Testis (tissue), 3 donors: ENCODE results near the gene LAMTOR4. TPM values are rescaled to one million over a fixed set of nuclear protein-coding genes. Genes with fewer than 3 reads are reported as not detected.
"Not testable (repeated sequence)": the region's sequence is repeated elsewhere in the genome, so short reads cannot be mapped to it uniquely, and the experiment has no call there.

Source experiments
- DNase-seq: peaks from one replicate; pipeline ENCODE4 v3.0.0-alpha.2; 2019
- H3K27ac ChIP-seq, 2 donors: fragments of 200-600 bp; sonication (generic); one replicate each; pipeline ENCODE4 v1.5.1; 2019
- H3K27me3 ChIP-seq: fragments of 200-600 bp; sonication (generic); one replicate; pipeline ENCODE4 v1.5.1; 2019
- H3K36me3 ChIP-seq: fragments of 200-600 bp; sonication (generic); one replicate; pipeline ENCODE4 v1.5.1; 2017; ENCODE audit warnings: low read depth; ENCODE audit errors: missing control alignments
- H3K4me1 ChIP-seq: fragments of 200-600 bp; sonication (generic); one replicate; pipeline ENCODE4 v1.5.1; 2019
- H3K4me3 ChIP-seq, 2 donors: fragments of 200-600 bp; sonication (generic); one replicate each; pipeline ENCODE4 v1.5.1; 2017 to 2019
- H3K9me3 ChIP-seq: fragments of 200-600 bp; sonication (generic); one replicate; pipeline ENCODE4 v1.5.1; 2017
- POLR2A ChIP-seq: fragments of 450-650 bp; IDR thresholded peaks from one replicate; pipeline ENCODE4 v1.6.1; 2017; ENCODE audit warnings: antibody characterized with exemption, mild to moderate bottlenecking, moderate library complexity
- WGBS, 2 donors: methylation state at CpG; one replicate each; pipeline ENCODE4 v1.1.5; 2018; 5-methylcytosine and 5-hydroxymethylcytosine counted together
- intact Hi-C: fragments of 100-400 bp; cut with DNase I; formaldehyde crosslinking; loops from one replicate; pipeline ENCODE4 v1.15.1; 2023; ENCODE audit warnings: low total_unique reads
- polyA plus RNA-seq: library from polyadenylated mRNA; stranded (reverse); fragments of 350-450 nt; fragmentation: Illumina TruSeq; extraction: RNeasy Lipid Tissue Mini Kit (QIAGEN cat#74804); gene quantifications from one replicate; pipeline ENCODE4 v1.2.3, GENCODE V29; 2014; ENCODE audit warnings: low read depth, low replicate concordance; ENCODE audit not compliant: insufficient read depth
- total RNA-seq, 2 donors: library from RNA; depleted of rRNA; stranded (reverse); fragments of >200 nt; gene quantifications; one replicate each; pipeline ENCODE4 v1.2.3, GENCODE V29; 2016
- TF ChIP-seq, protein P1 (sequence below), 3 experiments: fragments of 450-650 bp in 2 of 3; fragments of 200-600 bp in 1 of 3; sonication (generic) in 1 of 3; IDR thresholded peaks; one replicate each; pipeline ENCODE4 v1.5.1; 2016 to 2019; ENCODE audit warnings: antibody characterized with exemption in 3 of 3, mild to moderate bottlenecking in 2 of 3, moderate library complexity in 1 of 3

Gene LAMTOR4
- total and polyA plus RNA-seq, 3 donors from 2014 or later, result 136 to 179 (median 144) TPM

- no peaks in the 10 kb centered on the region for H3K9me3 ChIP-seq
- no peaks in the 10 kb centered on the region for H3K36me3 ChIP-seq
- no peaks in the 10 kb centered on the region for H3K27me3 ChIP-seq
- H3K4me3 ChIP-seq, result peak within 1 kb of the TSS; percentile 68 to 75
- H3K27ac ChIP-seq, result peak within 1 kb of the TSS; percentile 87 to 97
- DNase-seq, result peak; percentile 95
- no peak for TF ChIP-seq POLR2A
- TF ChIP-seq, protein P1, sequence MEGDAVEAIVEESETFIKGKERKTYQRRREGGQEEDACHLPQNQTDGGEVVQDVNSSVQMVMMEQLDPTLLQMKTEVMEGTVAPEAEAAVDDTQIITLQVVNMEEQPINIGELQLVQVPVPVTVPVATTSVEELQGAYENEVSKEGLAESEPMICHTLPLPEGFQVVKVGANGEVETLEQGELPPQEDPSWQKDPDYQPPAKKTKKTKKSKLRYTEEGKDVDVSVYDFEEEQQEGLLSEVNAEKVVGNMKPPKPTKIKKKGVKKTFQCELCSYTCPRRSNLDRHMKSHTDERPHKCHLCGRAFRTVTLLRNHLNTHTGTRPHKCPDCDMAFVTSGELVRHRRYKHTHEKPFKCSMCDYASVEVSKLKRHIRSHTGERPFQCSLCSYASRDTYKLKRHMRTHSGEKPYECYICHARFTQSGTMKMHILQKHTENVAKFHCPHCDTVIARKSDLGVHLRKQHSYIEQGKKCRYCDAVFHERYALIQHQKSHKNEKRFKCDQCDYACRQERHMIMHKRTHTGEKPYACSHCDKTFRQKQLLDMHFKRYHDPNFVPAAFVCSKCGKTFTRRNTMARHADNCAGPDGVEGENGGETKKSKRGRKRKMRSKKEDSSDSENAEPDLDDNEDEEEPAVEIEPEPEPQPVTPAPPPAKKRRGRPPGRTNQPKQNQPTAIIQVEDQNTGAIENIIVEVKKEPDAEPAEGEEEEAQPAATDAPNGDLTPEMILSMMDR (IDR thresholded peaks at IDR 0.05), result no peak
- intact Hi-C loops, result loop anchor here (5.0 kb wide), 1 partner anchor 40 kb away; the partner anchor contains the start of gene COPS6
- 0% methylated on average over 12 to 53 of the region's 85 CpGs for WGBS, 2 donors
- peaks cover 13% of the 10 kb centered on the region for H3K4me1 ChIP-seq
These were observed 21.5 kb upstream of the LAMTOR4 start, which contains the start of gene MBLAC1 for GRCh38 chr7:100126931-100127865. MBLAC1 (plus strand) TSS chr7:100126967; CDS start chr7:100127396, 429 bp downstream.

DNA sequence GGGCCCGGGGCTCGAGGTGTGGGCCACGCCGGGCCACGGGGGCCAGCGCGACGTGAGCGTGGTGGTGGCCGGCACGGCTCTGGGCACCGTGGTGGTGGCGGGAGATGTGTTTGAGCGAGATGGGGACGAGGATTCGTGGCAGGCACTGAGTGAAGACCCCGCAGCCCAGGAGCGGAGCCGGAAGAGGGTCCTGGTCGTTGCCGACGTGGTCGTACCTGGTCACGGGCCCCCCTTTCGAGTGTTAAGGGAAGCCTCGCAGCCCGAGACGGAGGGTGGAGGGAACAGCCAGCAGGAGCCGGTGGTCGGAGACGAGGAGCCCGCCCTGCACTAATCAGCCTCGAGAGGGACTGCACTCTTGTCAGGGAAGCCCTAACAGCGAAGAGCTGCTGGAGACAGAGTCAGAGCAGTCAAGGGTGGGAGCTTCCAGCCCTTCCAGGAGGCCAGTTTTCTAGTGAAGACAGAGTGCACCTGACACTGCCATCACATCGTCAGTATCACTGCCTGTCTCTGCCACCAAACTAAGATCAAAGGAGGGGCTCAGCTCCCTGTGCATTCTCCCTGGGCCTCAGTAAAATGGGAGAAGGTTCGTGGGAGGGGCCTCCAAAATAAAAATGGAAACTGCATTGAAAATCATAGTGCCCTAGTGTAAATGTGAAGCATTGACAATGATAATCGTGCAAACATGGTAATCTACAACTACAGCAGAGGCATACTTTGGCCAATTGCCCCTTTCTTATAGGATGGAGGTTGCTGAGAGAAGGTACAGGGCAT is 20.7 kb upstream of the LAMTOR4 start:
- intact Hi-C loops, result loop anchor here (5.0 kb wide), 1 partner anchor 41 kb away; the partner anchor contains the start of gene COPS6
- DNase-seq, result peak; percentile 48
- no peaks in the 10 kb centered on the region for H3K27me3 ChIP-seq
- no peaks in the 10 kb centered on the region for H3K9me3 ChIP-seq
- 2 to 3% methylated on average over 18 to 37 of the region's 37 CpGs for WGBS, 2 donors
- H3K4me1 ChIP-seq, result peaks cover 17% of the 10 kb centered on the region
- H3K36me3 ChIP-seq, result no peaks in the 10 kb centered on the region
- H3K27ac ChIP-seq, result peak overlapping the region; percentile 87 to 97
- TF ChIP-seq POLR2A, result no peak
- TF ChIP-seq, protein P1 (IDR thresholded peaks at IDR 0.05), result no peak
- H3K4me3 ChIP-seq, result peak overlapping the region; percentile 68 to 75

GRCh38 chr7:100128637-100128963 is 20.1 kb upstream of the LAMTOR4 start:
- H3K27ac ChIP-seq, result no peak overlapping the region

DNA sequence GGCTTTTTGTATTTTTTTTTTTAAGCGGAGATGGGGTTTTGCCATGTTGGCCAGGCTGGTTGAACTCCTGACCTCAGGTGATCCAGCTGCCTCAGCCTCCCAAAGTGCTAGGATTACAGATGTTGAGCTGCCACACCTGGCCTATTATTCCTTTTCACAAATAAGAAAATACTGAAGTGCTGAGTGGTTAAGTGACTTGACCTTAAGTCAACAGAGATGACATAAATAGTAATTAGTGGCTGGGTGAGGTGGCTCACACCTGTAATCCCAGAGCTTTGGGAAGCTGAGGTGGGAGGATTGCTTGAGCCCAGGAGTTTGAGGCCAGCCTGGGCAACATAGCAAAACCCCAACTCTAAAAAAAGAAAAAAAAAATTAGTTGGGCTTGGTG is 18.5 kb upstream of the LAMTOR4 start:
- intact Hi-C loops, DNase-seq, H3K4me3 ChIP-seq, H3K36me3 ChIP-seq, H3K27me3 ChIP-seq, H3K27ac ChIP-seq, H3K9me3 ChIP-seq: not testable (repeated sequence)
- WGBS, 2 donors, result 93% methylated on average over 1 of the region's 1 CpG
- H3K4me1 ChIP-seq, result peaks cover 14% of the 10 kb centered on the region

More at GRCh38 chr7:100128637-100128963, 20.1 kb upstream of the LAMTOR4 start:
- H3K9me3 ChIP-seq, result no peaks in the 10 kb centered on the region
- no peak overlapping the region for H3K4me3 ChIP-seq
- no peak for TF ChIP-seq POLR2A
- TF ChIP-seq, protein P1 (IDR thresholded peaks at IDR 0.05), result no peak
- H3K36me3 ChIP-seq, result no peaks in the 10 kb centered on the region
- H3K4me1 ChIP-seq, result peaks cover 18% of the 10 kb centered on the region
- WGBS, 2 donors, result 42 to 78% methylated on average over 1 of the region's 1 CpG
- intact Hi-C loops, result loop anchor here (5.0 kb wide), 1 partner anchor 41 kb away; the partner anchor contains the start of gene COPS6
- no peak for DNase-seq
- H3K27me3 ChIP-seq, result no peaks in the 10 kb centered on the region
